ENCODE measurements around the gene AOPEP. TPM values are rescaled to one million over a fixed set of nuclear protein-coding genes. Genes with fewer than 3 reads are reported as not detected.

The AOPEP gene
- total and polyA plus RNA-seq, 2 donors (not counting 3 experiments of a cell fraction or from before 2014, with no cell fraction given), result 20.2 to 41.6 TPM

DNA sequence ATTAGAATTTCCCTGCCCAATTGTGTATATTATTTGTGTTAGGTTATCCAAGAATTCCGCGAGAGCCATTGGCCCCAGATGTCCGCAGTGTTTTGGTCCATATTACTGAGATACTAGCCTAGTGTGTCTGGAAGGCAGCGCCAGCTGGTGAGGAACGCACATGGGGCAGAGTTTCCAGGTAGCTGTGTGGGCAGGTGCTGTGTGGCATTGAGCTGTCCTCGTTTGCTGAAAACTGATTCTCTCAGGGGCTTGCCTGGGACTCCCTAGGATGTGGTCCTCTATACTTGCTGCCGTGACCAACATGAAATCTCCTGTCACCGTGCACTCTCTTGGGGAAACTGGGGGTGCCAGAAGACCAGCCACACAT lies 302.3 kb downstream of the AOPEP start:
- ChIA-PET POLR2A (no interaction called here), CTCF (interaction anchor here (0.9 kb wide), 1 partner anchor 20 kb away, joined by 3 read pairs; no protein-coding TSS in a partner anchor)
- FAIRE-seq (no peak), DNase-seq (ENCODE audit: low read depth, low spot score) (no peak)
- H4K20me1 ChIP-seq (replicated peaks; ENCODE audit: control insufficient read depth, extremely low read depth, insufficient read depth, low read length), result no peaks in the 10 kb centered on the region
- no peak overlapping the region for H3K27ac ChIP-seq (ENCODE audit: insufficient read depth, low read depth, low read length)
- H3K36me3 ChIP-seq (ENCODE audit: control insufficient read depth in 2 of 2, extremely low read depth in 1 of 2, insufficient read depth in 2 of 2, low read length in 2 of 2), result peaks cover 0 to 5% of the 10 kb centered on the region in 2 experiments
- H3K9me1 ChIP-seq (replicated peaks; ENCODE audit: control insufficient read depth, extremely low read depth, insufficient read depth, low read length), result no peaks in the 10 kb centered on the region
- intact Hi-C loops (cut with micrococcal nuclease), result no loop called here
- peaks cover 25% of the 10 kb centered on the region for H3K4me1 ChIP-seq (ENCODE audit: control insufficient read depth, extremely low read depth, insufficient read depth, low read length)
- no peak overlapping the region for H2AFZ ChIP-seq (ENCODE audit: low read depth, low read length)
- no peak overlapping the region for H3K4me2 ChIP-seq (ENCODE audit: insufficient read depth, low read length)
- TF ChIP-seq GATA2 (IDR thresholded peaks at IDR 0.05; ENCODE audit: insufficient read depth, insufficient read length, low read depth, low read length) (no peak), FOS (IDR thresholded peaks at IDR 0.05; ENCODE audit: borderline replicate concordance, insufficient read depth, low read length) (no peak), MYC (IDR thresholded peaks at IDR 0.05; ENCODE audit: low read depth, low read length) (no peak), EZH2 (IDR thresholded peaks at IDR 0.05; ENCODE audit: borderline replicate concordance, low read depth, low read length, severe bottlenecking) (no peak), JUN (IDR thresholded peaks at IDR 0.05; ENCODE audit: borderline replicate concordance, insufficient read depth, insufficient read length, low read depth) (no peak), POLR2A (IDR thresholded peaks at IDR 0.05; ENCODE audit: low read depth, low read length) (no peak), POLR2AphosphoS5 (IDR thresholded peaks at IDR 0.05; ENCODE audit: insufficient read depth, low read depth, low read length) (no peak)
- TF ChIP-seq, protein P1, sequence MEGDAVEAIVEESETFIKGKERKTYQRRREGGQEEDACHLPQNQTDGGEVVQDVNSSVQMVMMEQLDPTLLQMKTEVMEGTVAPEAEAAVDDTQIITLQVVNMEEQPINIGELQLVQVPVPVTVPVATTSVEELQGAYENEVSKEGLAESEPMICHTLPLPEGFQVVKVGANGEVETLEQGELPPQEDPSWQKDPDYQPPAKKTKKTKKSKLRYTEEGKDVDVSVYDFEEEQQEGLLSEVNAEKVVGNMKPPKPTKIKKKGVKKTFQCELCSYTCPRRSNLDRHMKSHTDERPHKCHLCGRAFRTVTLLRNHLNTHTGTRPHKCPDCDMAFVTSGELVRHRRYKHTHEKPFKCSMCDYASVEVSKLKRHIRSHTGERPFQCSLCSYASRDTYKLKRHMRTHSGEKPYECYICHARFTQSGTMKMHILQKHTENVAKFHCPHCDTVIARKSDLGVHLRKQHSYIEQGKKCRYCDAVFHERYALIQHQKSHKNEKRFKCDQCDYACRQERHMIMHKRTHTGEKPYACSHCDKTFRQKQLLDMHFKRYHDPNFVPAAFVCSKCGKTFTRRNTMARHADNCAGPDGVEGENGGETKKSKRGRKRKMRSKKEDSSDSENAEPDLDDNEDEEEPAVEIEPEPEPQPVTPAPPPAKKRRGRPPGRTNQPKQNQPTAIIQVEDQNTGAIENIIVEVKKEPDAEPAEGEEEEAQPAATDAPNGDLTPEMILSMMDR (IDR thresholded peaks at IDR 0.05; ENCODE audit: extremely low read depth in 1 of 2, insufficient read depth in 1 of 2, low read depth in 1 of 2, low read length in 2 of 2), result no peak
- TF ChIP-seq, protein P2, sequence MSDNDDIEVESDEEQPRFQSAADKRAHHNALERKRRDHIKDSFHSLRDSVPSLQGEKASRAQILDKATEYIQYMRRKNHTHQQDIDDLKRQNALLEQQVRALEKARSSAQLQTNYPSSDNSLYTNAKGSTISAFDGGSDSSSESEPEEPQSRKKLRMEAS (IDR thresholded peaks at IDR 0.05; ENCODE audit: insufficient read depth, insufficient read length), result no peak
- no peak overlapping the region for H3K9ac ChIP-seq (replicated peaks; ENCODE audit: extremely low read depth, insufficient read depth, low read length)
- H3K4me3 ChIP-seq (replicated peaks in 1 of 3; ENCODE audit: insufficient read depth in 1 of 3, low read depth in 1 of 3, low read length in 3 of 3), result no peak overlapping the region
- no peaks in the 10 kb centered on the region for H3K27me3 ChIP-seq (ENCODE audit: control insufficient read depth in 2 of 2, insufficient read depth in 2 of 2, low read length in 2 of 2)
- H3K9me3 ChIP-seq (replicated peaks; ENCODE audit: control insufficient read depth, insufficient read depth, low read length), result no peaks in the 10 kb centered on the region
- peaks cover 39% of the 10 kb centered on the region for H3K79me2 ChIP-seq (ENCODE audit: control insufficient read depth, insufficient read depth, low read length)
- dilution Hi-C loops (cut with MboI; ENCODE audit: extremely low pct_ligation_motif_present, low sequenced_read_pairs), result no loop called here
- BruUV-seq (replicated peaks), result no TSS peak

Measured in endothelial cell of umbilical vein (primary cell).